ENCODE results near the gene TRABD2A. TPM values are rescaled to one million over a fixed set of nuclear protein-coding genes. Genes with fewer than 3 reads are reported as not detected.

The TRABD2A gene
- total RNA-seq, 1 experiment from 2014 or later = 1.7 TPM

DNA sequence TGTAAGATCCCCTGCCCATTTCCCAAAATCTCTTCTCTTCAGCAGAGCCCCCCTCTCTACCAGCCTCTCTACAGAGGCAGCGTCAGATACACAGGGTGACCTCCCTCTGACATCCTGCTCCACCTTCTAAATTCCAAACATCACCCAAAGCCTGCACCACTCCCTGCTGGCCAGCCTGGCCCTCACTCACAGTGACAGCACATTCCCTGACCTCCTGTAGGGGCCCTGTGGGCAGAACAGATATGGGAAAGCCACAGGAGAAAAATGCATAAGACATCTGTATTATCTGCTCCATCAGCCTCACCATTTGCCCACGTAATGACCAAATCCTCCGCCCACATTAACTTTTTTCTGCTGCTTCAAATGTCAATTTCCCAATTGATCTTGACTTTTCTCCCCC, 40.6 kb downstream of the TRABD2A start:
- Histone ChIP-seq H3K4me1 (ENCODE audit: insufficient read depth, low read length) (no peaks in the 10 kb centered on the region), H2BK5ac (ENCODE audit: insufficient read length, low read length) (no peak overlapping the region), H4K20me1 (ENCODE audit: control insufficient read depth, insufficient read depth, insufficient read length) (no peaks in the 10 kb centered on the region), H3K27ac (ENCODE audit: insufficient read length, low read depth, low read length) (no peak overlapping the region), H4K91ac (ENCODE audit: insufficient read length, low read depth, low read length) (no peak overlapping the region), H3K79me1 (ENCODE audit: insufficient read depth, low read depth, low read length, poor library complexity, severe bottlenecking) (no peaks in the 10 kb centered on the region), H4K8ac (replicated peaks; ENCODE audit: insufficient read length, low read depth, low read length) (no peak overlapping the region), H2BK20ac (ENCODE audit: low read depth, low read length, poor library complexity, severe bottlenecking) (no peak overlapping the region), H3K4ac (ENCODE audit: low read depth, low read length) (no peak overlapping the region), H3K9ac (ENCODE audit: extremely low read depth, insufficient read length, low read length) (no peak overlapping the region), H3K23ac (ENCODE audit: insufficient read length, low read depth, low read length) (no peak overlapping the region), H4K5ac (ENCODE audit: insufficient read length, low read depth, low read length) (no peak overlapping the region), H2BK12ac (ENCODE audit: insufficient read length, low read depth, low read length) (no peak overlapping the region), H3K4me2 (ENCODE audit: insufficient read depth, insufficient read length, low read length) (no peak overlapping the region), H3K27me3 (ENCODE audit: insufficient read depth, low read length) (no peaks in the 10 kb centered on the region), H3K18ac (ENCODE audit: insufficient read length, low read depth, low read length) (no peak overlapping the region), H3K56ac (ENCODE audit: insufficient read length, low read depth, low read length) (no peak overlapping the region), H3K23me2 (ENCODE audit: insufficient read length, low read depth, low read length, poor library complexity, severe bottlenecking) (no peaks in the 10 kb centered on the region), H3K14ac (ENCODE audit: insufficient read depth, low read length) (no peak overlapping the region), H2AFZ (ENCODE audit: low read length) (no peak overlapping the region), H2AK5ac (ENCODE audit: insufficient read length, low read length) (no peak overlapping the region), H3K9me3 (ENCODE audit: control insufficient read depth, low read depth, low read length) (no peaks in the 10 kb centered on the region), H2BK15ac (ENCODE audit: low read depth, low read length) (no peak overlapping the region), H3T11ph (ENCODE audit: low read length) (no peak overlapping the region), H3K79me2 (ENCODE audit: insufficient read depth, low read length) (no peaks in the 10 kb centered on the region), H2BK120ac (ENCODE audit: low read depth, low read length, poor library complexity, severe bottlenecking) (no peak overlapping the region)
- peaks cover 6 to 15% (median 8%) of the 10 kb centered on the region in 3 experiments for H3K36me3 Mint-ChIP-seq (ENCODE audit: insufficient read depth in 1 of 3, low read depth in 3 of 3)
- no peak overlapping the region for H3K4me3 Mint-ChIP-seq
- H3K9me3 Mint-ChIP-seq = peaks cover 15% of the 10 kb centered on the region in 2 experiments
- DNase-seq = no peak
- TF ChIP-seq, protein P1, sequence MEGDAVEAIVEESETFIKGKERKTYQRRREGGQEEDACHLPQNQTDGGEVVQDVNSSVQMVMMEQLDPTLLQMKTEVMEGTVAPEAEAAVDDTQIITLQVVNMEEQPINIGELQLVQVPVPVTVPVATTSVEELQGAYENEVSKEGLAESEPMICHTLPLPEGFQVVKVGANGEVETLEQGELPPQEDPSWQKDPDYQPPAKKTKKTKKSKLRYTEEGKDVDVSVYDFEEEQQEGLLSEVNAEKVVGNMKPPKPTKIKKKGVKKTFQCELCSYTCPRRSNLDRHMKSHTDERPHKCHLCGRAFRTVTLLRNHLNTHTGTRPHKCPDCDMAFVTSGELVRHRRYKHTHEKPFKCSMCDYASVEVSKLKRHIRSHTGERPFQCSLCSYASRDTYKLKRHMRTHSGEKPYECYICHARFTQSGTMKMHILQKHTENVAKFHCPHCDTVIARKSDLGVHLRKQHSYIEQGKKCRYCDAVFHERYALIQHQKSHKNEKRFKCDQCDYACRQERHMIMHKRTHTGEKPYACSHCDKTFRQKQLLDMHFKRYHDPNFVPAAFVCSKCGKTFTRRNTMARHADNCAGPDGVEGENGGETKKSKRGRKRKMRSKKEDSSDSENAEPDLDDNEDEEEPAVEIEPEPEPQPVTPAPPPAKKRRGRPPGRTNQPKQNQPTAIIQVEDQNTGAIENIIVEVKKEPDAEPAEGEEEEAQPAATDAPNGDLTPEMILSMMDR (conservative IDR thresholded peaks at IDR 0.05) = no peak
- WGBS (ENCODE audit: extremely low coverage, insufficient read length, low lambda C conversion rate) = no CpG with 5 or more reads among the region's 3 CpGs
- peaks cover 8 to 12% of the 10 kb centered on the region in 2 experiments for H3K4me1 Mint-ChIP-seq
- peaks cover 24% of the 10 kb centered on the region for H3K27me3 Mint-ChIP-seq (ENCODE audit: low read depth)
- peak overlapping the region in 1 of 3 experiments; percentile 2; a peak in 1 of 7 replicates for H3K27ac Mint-ChIP-seq
